Hematopoietic multipotent progenitor cell treated with erythropoietin and hydrocortisone succinate and interleukin-3 and kit ligand, for 17 days (in vitro differentiated cells): ENCODE results near the gene SMOC2.

Source experiments
- DNase-seq: peaks from one replicate; pipeline ENCODE4 v3.0.0-alpha.2; 2015; ENCODE audit warnings: low spot score

SMOC2 gene

GRCh38 chr6:168713839-168714238 is 272.9 kb downstream of the SMOC2 start:
- DNase-seq: no peak

DNA sequence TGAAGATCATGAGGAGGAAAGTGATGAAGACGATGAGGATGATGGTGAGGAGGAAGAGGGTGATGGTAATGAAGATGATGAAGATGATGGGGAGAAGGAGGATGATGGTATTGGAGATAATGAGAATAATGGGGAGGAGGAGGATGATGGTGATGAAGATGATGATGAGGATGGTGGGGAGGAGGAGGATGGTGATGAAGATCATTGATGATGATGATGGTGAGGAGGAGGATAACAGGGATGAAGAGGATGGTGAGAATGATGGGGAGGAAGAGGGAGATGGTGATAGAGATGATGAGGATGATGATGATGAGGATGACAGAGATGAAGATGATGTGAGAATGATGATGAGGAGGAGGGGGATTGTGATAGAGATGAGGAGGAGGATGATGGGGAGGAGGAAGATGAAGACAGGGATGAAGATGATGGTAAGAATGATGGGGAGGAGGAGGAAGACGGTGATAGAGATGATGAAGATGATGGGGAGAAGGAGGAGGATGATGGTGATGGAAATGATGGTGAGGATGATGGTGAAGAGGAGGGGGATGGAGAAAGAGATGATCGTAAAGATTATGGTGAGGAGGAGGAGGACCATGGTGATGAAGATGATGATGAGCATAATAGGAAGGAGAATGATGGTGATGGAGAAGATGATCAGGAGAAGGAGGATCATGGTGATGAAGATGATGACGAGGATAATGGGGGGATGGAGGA is 273.7 kb downstream of the SMOC2 start:
- no peak for DNase-seq

- no peak for DNase-seq
Observed at GRCh38 chr6:168715643-168716481, 274.9 kb downstream of the SMOC2 start.

GRCh38 chr6:168716581-168716980 is 275.6 kb downstream of the SMOC2 start:
- no peak for DNase-seq

GRCh38 chr6:168717491-168717890 is 276.5 kb downstream of the SMOC2 start:
- no peak for DNase-seq
